ENCODE results near the gene TCEAL9.

The TCEAL9 gene, protein sequence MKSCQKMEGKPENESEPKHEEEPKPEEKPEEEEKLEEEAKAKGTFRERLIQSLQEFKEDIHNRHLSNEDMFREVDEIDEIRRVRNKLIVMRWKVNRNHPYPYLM

DNA sequence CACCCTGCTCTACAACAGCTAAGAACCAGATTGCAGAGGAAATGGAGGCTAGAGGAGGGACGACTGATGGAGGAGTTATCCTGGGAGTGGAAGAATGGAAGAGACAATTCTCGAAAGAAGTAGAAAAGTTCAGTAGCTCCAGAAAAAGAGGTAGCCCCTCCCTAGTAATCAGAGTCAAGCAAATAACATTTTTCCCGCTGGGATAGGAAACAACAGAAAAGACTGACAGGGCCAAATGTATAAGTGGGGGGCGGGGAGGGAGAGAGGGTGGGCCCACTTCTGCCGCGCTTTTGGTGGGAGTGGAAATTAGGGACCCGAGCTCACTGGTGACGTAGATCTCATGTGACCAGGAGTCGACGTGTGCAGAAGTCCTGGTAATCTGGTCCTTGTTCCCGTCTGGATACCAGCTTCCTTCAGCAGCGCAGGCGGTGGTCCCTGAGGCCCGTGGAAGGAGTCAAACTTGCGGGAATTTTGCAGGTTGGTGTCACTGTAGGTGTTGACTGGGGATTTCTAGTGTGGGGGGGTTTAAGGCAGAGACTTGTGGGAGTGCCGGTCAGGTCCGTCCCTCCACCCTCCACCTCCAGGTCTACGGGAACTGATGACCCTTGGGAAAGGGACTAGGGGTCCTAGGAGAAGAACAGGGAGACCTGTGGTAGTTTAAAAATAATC is at the start of gene TCEAL9:
TSS of gene TCEAL9 (plus strand) at position 377 of the 669 bp plus-strand sequence. CDS start 1,179 bp downstream, outside the sequence.
- no peak within 1 kb of the TSS for H3K4me3 ChIP-seq (ENCODE audit: low read depth, low read length)
- DNase-seq (ENCODE audit: low read depth): no peak
- TF ChIP-seq, protein P1, sequence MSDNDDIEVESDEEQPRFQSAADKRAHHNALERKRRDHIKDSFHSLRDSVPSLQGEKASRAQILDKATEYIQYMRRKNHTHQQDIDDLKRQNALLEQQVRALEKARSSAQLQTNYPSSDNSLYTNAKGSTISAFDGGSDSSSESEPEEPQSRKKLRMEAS (IDR thresholded peaks at IDR 0.05; ENCODE audit: low read depth, low read length): no peak
- TF ChIP-seq, protein P2, sequence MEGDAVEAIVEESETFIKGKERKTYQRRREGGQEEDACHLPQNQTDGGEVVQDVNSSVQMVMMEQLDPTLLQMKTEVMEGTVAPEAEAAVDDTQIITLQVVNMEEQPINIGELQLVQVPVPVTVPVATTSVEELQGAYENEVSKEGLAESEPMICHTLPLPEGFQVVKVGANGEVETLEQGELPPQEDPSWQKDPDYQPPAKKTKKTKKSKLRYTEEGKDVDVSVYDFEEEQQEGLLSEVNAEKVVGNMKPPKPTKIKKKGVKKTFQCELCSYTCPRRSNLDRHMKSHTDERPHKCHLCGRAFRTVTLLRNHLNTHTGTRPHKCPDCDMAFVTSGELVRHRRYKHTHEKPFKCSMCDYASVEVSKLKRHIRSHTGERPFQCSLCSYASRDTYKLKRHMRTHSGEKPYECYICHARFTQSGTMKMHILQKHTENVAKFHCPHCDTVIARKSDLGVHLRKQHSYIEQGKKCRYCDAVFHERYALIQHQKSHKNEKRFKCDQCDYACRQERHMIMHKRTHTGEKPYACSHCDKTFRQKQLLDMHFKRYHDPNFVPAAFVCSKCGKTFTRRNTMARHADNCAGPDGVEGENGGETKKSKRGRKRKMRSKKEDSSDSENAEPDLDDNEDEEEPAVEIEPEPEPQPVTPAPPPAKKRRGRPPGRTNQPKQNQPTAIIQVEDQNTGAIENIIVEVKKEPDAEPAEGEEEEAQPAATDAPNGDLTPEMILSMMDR (IDR thresholded peaks at IDR 0.05; ENCODE audit: low read depth, low read length): no peak
- TF ChIP-seq POLR2A (IDR thresholded peaks at IDR 0.05; ENCODE audit: extremely low read depth, insufficient read length): no peak
- TF ChIP-seq MYC (IDR thresholded peaks at IDR 0.05; ENCODE audit: low read depth, low read length): no peak

DNA sequence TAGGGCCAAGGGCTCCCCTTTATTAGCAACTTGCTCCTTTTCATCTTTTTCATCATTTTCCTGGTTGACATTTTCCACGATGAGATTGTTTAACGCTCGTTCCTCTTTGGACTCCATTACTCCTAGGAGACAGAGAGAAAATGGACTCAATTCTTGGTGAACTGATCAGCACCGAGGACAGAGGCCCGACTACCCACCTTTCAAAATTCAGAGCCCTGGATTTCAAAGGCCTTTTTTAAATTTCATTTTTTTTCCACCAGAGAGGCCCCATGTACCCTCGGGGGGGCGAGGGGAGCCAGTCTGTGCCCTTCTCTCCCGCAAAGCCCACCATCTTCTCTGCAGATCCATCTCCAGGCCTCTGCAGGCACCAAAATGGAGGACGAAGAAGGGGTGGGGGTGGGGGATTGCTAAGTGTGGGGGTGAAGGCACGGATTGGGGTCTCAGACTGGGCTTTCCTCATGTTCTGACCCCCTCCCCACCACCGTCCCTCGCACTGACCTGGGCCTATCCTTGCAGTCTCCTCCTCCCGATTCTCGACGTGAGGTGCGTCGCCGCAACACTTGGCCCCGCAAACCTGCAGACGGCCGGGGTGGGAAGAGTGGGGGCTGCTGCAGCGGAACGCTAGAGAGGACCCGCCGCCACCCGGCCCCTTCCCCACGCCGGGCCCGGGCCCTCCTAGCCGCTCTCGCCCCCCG is 46.3 kb upstream of the TCEAL9 start:
- no peak for DNase-seq (ENCODE audit: low read depth)
- no peak overlapping the region for H3K4me3 ChIP-seq (ENCODE audit: low read depth, low read length)
- TF ChIP-seq, protein P2 (IDR thresholded peaks at IDR 0.05; ENCODE audit: low read depth, low read length): no peak
- TF ChIP-seq, protein P1 (IDR thresholded peaks at IDR 0.05; ENCODE audit: low read depth, low read length): no peak
- TF ChIP-seq POLR2A (IDR thresholded peaks at IDR 0.05; ENCODE audit: extremely low read depth, insufficient read length): no peak
- TF ChIP-seq MYC (IDR thresholded peaks at IDR 0.05; ENCODE audit: low read depth, low read length): no peak

DNA sequence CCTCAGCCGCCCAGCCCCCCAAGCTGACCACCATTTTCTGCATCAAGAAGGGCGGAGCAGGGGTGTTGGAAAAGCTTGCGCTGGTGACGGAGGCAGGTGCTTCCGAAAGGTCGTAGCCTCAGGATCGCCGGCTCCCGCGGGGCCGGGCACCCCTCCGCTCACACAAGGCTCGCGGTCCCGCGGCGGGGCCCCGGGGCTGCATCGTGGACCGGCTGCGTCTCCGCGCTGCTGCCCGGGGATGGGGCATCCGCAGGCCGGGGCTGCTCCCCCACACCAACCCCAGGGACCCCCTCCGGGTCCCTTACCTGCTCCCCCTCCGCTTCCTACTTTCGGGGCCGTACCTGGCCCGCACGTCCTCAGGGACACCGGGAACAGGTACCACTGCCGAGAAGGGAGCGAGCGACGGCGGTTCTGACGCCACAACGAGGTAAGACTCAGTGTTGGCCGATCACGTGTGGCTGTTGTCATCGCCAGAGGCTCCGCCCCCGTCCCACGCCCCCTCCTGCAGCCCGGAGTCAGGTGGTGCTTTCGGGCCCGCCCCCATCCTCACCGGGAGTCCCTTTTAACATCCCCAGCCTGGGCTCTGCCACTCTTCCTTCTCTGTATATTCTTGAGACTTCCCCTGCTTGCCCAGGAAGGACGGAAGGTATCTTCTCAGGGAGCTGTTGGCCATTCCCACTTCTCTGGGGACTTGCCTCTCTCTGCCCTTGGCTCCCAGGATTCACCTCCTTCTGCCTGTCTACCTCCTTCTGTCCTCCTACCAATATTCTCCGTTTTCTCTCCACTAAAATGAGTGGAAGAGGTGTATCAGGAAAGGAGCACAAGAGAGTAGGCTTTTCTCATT is 45.5 kb upstream of the TCEAL9 start, which contains the start of gene BEX2:
TSS of gene BEX2 (minus strand) at position 436 of the 844 bp plus-strand sequence. CDS start 1,014 bp downstream, outside the sequence.
- no peak within 1 kb of the TSS for H3K4me3 ChIP-seq (ENCODE audit: low read depth, low read length)

DNA sequence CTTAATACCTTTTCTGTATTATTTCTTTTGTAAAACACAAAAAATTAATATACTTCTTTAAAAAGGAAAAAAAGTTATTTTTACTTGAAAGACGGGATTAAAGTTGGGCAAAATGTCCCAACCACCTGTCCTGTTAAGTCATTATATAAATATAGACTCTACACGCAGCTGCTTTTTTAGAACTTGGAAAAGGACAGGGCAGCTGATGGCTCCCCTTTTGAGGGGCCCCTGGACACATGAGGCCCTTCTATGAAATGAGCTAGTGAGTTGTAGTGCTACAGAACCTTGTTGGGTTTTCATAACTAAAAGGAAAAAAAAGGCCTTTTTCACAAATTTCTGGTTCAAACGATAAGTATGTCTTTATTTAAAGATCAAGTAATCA is 44.9 kb upstream of the TCEAL9 start:
- H3K4me3 ChIP-seq (ENCODE audit: low read depth, low read length): no peak overlapping the region
- TF ChIP-seq, protein P2 (IDR thresholded peaks at IDR 0.05; ENCODE audit: low read depth, low read length): no peak
- TF ChIP-seq, protein P1 (IDR thresholded peaks at IDR 0.05; ENCODE audit: low read depth, low read length): no peak
- TF ChIP-seq MYC (IDR thresholded peaks at IDR 0.05; ENCODE audit: low read depth, low read length) (no peak), POLR2A (IDR thresholded peaks at IDR 0.05; ENCODE audit: extremely low read depth, insufficient read length) (no peak)
- DNase-seq (ENCODE audit: low read depth): no peak

More for the DNA sequence above, 45.5 kb upstream of the TCEAL9 start, which contains the start of gene BEX2:
- TF ChIP-seq MYC (IDR thresholded peaks at IDR 0.05; ENCODE audit: low read depth, low read length): no peak
- no peak for TF ChIP-seq POLR2A (IDR thresholded peaks at IDR 0.05; ENCODE audit: extremely low read depth, insufficient read length)
- TF ChIP-seq, protein P2 (IDR thresholded peaks at IDR 0.05; ENCODE audit: low read depth, low read length): no peak
- TF ChIP-seq, protein P1 (IDR thresholded peaks at IDR 0.05; ENCODE audit: low read depth, low read length): no peak
- DNase-seq (ENCODE audit: low read depth): no peak

DNA sequence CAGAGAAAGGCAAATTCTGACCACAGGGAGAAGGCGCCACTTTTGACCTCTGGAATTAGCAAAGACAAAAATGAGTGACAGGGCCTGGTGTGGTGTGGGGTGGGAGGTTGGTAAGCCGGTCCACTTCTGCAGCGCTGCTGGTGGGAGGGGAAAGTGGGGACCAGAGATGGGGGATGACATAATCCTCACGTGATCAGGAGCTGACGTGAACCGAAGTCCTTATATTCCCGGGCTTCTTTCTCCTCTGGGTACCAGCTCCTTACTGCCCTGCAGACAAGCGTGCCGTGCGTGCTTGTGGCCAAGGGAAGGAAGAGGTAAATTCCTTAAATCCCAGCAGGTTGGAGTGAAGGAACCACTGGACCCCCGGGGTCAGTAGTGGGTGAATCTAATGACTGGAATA is 26.3 kb upstream of the TCEAL9 start, which contains the start of gene TCEAL7:
TSS of gene TCEAL7 (plus strand) at position 249 of the 400 bp plus-strand sequence. CDS start 1,165 bp downstream, outside the sequence.
- no peak for DNase-seq (ENCODE audit: low read depth)
- TF ChIP-seq POLR2A (IDR thresholded peaks at IDR 0.05; ENCODE audit: extremely low read depth, insufficient read length) (no peak), MYC (IDR thresholded peaks at IDR 0.05; ENCODE audit: low read depth, low read length) (no peak)
- TF ChIP-seq, protein P1 (IDR thresholded peaks at IDR 0.05; ENCODE audit: low read depth, low read length): no peak
- TF ChIP-seq, protein P2 (IDR thresholded peaks at IDR 0.05; ENCODE audit: low read depth, low read length): no peak
- H3K4me3 ChIP-seq (ENCODE audit: low read depth, low read length): no peak within 1 kb of the TSS
